ENCODE data around the gene SDK1.

Gene SDK1

DNA sequence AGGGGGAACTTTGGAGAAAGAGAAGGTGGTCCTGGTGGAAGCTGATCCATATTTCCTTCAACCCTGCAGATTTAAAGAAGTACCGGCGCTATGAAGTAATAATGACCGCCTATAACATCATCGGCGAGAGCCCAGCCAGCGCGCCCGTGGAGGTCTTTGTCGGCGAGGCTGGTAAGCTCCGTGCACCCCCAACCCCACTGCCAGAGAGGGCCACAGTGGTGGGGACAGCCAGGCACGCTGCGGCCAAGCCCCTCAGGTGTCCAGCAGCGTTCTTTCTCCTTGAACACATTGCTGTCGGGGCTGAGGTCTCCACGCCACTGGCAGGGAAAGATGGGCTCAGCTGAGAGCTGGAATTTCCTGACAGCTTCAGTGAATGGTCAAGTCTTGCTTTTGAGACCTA lies 877.4 kb downstream of the SDK1 start:
- TF ChIP-seq, protein P1, sequence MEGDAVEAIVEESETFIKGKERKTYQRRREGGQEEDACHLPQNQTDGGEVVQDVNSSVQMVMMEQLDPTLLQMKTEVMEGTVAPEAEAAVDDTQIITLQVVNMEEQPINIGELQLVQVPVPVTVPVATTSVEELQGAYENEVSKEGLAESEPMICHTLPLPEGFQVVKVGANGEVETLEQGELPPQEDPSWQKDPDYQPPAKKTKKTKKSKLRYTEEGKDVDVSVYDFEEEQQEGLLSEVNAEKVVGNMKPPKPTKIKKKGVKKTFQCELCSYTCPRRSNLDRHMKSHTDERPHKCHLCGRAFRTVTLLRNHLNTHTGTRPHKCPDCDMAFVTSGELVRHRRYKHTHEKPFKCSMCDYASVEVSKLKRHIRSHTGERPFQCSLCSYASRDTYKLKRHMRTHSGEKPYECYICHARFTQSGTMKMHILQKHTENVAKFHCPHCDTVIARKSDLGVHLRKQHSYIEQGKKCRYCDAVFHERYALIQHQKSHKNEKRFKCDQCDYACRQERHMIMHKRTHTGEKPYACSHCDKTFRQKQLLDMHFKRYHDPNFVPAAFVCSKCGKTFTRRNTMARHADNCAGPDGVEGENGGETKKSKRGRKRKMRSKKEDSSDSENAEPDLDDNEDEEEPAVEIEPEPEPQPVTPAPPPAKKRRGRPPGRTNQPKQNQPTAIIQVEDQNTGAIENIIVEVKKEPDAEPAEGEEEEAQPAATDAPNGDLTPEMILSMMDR (IDR thresholded peaks at IDR 0.05; ENCODE audit: low read depth, low read length), result no peak
- no peak overlapping the region for H3K4me3 ChIP-seq (ENCODE audit: low read depth, low read length)

DNA sequence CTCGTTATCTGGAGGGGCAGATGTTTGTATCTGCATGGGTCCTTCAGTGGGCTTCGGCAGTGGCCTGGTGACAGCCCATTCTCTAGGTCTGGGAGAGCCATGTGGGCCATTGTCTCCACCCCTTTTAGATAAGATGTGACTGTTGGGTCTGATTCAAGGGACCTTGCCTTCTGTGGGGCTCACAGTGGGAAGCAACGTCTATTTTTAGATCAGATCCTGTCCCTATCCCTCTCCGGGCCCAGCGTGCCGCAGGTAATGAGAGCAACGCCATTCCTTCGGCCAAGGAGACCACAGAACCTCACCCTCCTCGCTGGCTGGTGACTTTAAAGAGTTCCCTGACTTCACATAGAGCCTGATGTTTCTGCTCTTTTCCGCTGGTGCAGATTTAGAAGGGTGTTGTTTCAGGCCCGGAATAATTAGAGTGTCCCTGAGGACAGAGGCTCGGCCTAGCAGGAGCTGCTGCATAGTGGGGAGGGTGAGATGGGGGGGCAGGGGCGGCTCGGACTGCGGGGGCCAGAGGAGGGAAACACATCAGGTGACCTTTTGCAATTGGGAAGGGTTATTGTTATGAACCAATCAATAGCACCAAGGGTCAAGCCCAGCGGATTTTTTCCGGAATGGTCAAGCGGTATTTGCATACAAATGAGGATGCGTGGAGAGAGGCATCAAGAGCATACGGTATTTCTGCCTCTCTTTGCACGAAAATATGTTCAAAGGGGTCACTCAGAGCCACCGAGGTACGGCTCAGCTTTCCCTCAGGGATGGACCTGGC lies 878.0 kb downstream of the SDK1 start:
- no peak overlapping the region for H3K4me3 ChIP-seq (ENCODE audit: low read depth, low read length)
- TF ChIP-seq, protein P1 (IDR thresholded peaks at IDR 0.05; ENCODE audit: low read depth, low read length), result no peak

DNA sequence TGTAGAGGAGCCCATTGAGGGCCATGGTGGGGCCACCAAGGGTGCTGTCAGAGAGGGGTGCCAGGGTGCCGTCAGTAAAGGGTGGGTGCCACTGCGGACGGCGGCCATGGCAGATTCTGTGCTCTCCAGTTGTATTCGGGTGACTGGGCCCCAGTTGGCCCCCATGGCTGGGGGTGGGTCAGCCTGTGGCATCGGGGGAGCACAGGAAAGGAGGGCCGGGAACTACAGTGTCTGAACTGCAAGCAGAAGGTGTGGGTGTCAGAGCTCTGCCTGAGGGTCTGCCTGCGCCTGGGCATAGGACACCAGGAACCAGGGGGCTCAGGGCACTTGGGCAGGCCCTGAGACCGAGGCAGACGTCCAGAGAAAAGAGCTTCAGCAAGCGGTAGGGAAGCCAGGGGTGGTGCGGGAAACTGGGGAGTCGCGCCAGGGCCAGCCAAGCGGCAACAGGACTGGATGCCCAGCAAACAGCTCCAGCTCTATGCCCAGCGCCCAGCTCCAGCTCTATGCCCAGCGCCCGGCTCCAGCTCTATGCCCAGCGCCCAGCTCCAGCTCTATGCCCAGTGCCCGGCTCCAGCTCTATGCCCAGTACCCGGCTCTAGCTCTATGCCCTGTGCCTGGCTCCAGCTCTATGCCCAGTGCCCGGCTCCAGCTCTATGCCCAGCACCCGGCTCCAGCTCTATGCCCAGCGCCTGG lies 878.8 kb downstream of the SDK1 start:
- TF ChIP-seq, protein P1 (IDR thresholded peaks at IDR 0.05; ENCODE audit: low read depth, low read length), result no peak
- no peak overlapping the region for H3K4me3 ChIP-seq (ENCODE audit: low read depth, low read length)

DNA sequence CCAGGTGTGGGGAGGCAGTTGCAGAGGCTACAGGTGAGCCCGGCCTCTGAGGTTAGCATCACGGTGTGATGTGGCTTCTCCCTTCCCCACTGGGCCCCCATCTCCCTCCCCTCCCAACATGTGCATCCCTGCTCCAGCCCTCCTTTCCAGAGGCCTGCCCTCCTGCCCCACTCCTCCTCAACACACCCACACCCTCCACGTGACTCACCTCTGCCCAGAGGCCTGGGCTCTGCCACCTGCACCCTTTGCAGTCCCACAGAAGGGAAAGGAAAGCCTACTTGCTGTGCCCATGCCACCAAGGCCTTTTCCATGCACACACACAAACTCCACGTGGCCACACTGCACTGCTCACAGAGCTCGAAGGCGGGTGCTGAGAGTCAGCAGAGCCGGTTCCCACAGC lies 880.4 kb downstream of the SDK1 start:
- TF ChIP-seq, protein P1 (IDR thresholded peaks at IDR 0.05; ENCODE audit: low read depth, low read length), result no peak
- no peak overlapping the region for H3K4me3 ChIP-seq (ENCODE audit: low read depth, low read length)

DNA sequence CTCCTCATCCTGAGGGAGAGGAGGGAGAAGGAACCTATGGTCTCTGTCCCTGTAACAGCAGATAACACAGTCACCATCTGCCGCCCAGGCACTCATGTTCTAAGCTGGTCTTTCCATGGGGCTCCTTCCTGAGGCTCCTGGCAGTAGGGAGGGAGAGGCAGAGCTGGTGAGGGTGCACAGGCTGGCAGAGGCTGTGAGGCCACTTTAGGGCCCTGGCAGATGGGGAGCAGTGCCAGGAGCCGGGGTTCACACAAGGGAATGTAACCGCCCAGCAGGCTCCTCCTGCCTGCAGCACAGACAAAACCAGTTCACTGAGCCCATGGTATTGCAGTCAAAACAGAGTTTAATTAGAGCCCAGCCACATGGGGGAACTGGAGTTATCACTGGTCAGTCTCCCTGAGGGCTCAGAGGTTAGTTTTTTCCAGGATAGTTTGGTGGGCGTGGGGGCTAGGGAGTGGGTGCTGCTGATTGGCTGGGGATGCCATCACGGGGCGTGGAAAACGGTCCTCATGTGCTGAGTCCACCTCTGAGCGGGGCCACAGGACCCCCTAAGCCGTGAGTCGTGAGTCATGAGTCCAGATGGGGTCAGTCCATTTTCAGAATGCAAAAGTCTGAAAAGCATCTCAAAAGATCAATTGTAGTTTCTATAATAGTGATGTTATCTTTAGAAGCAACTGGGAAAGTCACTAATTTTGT lies 881.7 kb downstream of the SDK1 start:
- TF ChIP-seq, protein P1 (IDR thresholded peaks at IDR 0.05; ENCODE audit: low read depth, low read length), result no peak
- no peak overlapping the region for H3K4me3 ChIP-seq (ENCODE audit: low read depth, low read length)

DNA sequence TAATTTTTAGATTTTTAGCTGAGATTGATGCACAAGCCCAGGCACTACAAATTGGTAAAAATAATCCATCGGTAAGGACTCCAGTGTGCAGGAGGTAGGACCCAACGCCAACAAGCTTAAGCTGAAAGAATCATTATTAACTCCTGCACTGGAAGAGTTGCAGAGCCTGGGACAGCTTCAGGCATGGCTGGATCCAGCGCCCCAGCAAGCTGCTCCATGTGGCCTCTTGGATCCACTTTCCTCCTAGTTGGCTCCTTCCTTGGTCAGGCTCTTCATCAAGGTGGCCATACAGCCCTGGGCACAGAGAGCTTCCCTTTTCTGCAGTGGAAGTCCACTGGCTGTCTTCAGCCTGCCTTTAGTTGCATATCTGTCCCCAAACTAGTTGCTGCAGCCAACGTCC lies 883.6 kb downstream of the SDK1 start:
- TF ChIP-seq, protein P1 (IDR thresholded peaks at IDR 0.05; ENCODE audit: low read depth, low read length), result no peak
- H3K4me3 ChIP-seq (ENCODE audit: low read depth, low read length), result no peak overlapping the region

DNA sequence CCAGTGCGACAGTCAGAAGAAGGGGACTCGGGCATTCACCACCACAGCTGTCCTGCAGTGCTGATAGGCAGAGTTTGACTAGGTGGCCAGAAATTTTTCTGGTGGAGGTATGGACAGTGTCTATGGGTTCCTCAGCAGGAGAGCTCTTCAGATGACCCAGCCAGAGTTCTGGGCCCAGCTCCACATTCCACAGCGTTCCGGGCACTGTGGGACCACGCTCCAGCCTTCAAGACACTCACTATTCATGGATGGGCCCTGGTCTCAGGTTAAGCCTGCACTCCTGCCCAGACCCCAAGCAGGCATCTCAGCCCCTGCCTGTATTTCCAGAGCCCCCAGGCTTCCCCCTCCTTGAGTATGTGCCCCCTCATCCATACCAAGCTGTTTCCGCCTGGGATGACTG lies 884.1 kb downstream of the SDK1 start:
- H3K4me3 ChIP-seq (ENCODE audit: low read depth, low read length), result no peak overlapping the region
- TF ChIP-seq, protein P1 (IDR thresholded peaks at IDR 0.05; ENCODE audit: low read depth, low read length), result no peak

Data from WI38 (cell line).